ENCODE measurements around the gene KRTAP5-6.
A peak's percentile ranks its signal among the peaks of the same experiment; 100 is the strongest.

The KRTAP5-6 gene

DNA sequence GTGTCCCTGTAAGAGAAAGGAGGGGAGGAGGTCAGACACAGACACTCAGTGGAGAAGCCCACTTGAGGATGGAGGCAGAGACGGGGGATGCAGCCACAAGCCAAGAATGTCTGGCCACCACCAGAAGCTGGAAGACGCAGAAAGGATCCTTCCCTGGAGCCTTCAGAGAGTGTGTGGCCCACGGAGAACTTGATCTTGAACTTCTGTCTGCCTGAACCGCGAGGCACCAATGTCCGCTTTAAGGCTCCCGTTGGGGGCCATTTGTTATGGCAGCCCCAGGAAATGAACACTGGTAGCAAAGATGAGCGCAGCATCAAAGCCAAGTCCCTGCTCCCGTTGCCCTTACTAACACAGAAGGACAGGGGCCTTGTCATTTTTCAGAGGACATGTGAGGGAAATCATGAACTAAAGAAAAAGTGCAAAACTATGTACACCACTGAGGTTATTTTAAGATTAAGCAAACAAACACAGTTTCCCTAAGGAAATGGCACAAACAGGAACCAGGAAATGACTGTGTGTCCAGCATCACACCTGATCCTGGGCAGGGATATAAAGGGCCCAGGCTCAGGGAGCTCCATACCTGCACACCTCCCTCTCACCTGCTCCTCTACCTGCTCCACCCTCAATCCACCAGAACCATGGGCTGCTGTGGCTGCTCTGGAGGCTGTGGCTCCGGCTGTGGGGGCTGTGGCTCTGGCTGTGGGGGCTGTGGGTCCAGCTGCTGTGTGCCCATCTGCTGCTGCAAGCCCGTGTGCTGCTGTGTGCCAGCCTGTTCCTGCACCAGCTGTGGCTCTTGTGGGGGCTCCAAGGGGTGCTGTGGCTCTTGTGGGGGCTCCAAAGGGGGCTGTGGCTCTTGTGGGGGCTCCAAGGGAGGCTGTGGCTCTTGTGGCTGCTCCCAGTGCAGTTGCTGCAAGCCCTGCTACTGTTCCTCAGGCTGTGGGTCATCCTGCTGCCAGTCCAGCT is at the start of gene KRTAP5-6:
Gene KRTAP5-6, plus strand, starts transcription at position 588 of the 963 bp plus-strand sequence. Its CDS starts 51 bp downstream, at position 639.
- DNase-seq = no peak

- DNase-seq = no peak
Measured at GRCh38 chr11:1647901-1648652, 48.9 kb upstream of the KRTAP5-6 start.

DNA sequence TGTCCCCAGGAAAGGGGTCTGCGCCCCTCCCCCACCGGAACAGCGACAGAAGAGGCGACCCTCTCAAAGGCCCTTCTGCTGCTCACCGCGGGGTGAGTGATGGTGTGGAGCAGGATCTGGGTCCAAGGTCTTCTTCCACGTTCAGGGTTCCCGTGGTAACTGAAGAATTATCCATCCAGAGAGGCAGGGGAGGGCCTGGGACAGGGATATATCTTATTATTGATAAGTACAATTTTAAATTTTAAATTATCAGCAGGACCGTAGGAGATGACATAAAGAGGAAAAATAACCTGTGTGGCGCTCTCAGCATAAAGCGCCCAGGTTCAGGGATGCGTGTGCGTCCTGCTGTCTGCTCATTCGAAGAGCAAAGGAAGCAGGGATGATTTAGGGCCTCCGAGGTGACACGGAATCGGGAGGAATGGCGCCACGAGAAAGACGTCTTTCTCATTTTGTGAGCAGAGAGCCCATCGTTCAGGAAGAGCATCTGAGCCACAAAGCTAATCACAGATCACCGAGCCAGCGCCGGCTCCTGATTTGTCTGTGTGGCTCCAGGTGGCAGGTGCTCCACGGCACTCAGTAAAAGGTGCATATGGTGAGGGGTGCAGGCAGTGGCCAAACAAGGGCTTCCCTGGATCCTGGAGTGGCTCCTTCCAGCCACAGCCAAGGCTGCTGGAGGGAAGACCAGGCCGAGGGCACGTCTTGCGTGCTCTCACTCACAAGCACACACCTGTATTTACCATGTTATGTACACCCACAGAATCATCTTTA is 48.2 kb upstream of the KRTAP5-6 start:
- peak; percentile 15 for DNase-seq

GRCh38 chr11:1650034-1650917 is 46.7 kb upstream of the KRTAP5-6 start:
- no peak for DNase-seq

DNA sequence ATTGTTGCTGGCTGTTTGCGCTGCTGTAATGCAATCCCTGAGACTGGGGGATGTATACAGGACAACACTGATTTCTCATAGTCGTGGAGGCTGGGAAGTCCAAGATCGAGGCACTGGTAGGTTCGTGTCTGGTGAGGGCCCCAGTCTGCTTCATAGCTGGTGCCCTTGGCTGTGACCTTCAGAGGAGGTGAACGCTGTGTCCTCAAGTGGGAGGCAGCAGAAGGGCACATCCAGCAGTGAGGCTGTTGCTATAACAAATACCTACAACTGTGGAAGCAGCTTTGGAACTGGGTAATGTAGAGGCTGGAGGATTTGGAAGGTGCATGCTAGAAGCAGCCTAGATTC is 46.1 kb upstream of the KRTAP5-6 start:
- no peak for DNase-seq

GRCh38 chr11:1651411-1651980 is 45.5 kb upstream of the KRTAP5-6 start:
- no peak for DNase-seq

- DNase-seq = no peak
Measured at GRCh38 chr11:1652026-1652425, 45.0 kb upstream of the KRTAP5-6 start.

GRCh38 chr11:1652442-1652770 is 44.6 kb upstream of the KRTAP5-6 start:
- no peak for DNase-seq

- DNase-seq = peak; percentile 53
Measured at GRCh38 chr11:1652771-1653540, 44.0 kb upstream of the KRTAP5-6 start.

- DNase-seq = no peak
Measured at GRCh38 chr11:1653541-1654387, 43.2 kb upstream of the KRTAP5-6 start.

GRCh38 chr11:1654388-1655167 is 42.4 kb upstream of the KRTAP5-6 start:
- DNase-seq = no peak

DNA sequence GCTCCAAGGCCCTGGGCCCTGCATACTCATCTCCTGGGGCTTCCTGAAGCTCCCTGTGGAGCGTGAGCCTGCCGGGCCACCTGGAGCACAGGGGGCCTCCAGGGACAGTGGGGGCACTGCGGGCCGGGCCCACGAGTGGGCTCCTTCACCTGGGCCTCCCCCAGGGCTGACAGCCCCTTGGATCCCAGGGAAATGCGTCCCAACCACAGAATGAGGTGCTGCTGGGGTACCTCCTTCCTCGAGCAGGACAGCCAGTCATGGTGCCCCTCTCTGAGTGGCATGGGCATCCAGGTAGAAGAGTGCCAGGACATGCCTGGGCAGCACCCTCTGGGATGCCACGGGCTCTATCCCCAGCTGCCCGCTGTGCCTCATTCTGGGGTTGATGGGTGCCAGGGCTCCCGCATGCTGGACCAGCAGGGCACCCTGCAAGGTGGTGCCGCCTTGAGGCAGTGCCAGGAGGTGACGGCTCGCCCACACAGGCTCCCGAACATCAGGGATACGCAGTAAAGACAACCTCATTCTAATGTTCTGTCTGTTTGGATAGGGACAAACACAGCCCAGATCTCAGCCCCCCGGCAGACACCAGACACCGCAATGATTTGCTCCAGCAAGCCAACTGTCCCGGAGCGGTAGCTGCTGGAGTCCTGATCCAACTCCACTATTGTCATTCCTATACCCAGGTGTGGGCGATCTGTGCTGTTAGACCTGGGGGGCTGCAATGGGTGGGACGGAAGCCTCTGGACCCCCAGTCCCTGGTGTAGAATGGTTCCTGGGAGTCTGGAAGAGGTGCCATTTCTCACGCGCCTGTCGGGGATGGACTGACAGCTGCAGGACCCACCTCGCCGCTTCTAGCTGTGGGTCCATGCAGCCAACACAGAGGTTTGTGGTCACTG is 41.6 kb upstream of the KRTAP5-6 start:
- DNase-seq = no peak

- no peak for DNase-seq
Measured at GRCh38 chr11:1656061-1656441, 40.9 kb upstream of the KRTAP5-6 start.

DNA sequence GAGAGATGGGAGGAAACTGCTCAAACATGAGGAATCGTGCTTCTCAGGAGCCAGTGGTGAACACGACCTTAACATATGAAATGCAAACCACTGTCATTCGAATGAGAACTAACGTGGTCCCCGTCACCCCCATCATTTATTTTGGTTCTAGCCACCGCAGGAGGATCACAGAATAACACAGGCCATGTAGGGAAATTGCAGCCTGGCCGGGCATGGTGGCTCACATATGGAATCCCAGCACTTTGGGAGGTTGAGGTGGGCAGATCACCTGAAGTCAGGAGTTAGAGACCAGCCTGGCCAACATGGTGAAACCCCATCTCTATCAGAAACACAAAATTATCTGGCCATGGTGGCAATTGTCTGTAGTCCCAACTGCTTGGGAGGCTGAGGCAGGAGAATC is 40.3 kb upstream of the KRTAP5-6 start:
- DNase-seq = no peak

- DNase-seq = no peak
Measured at GRCh38 chr11:1659506-1659905, 37.5 kb upstream of the KRTAP5-6 start.

GRCh38 chr11:1660111-1660867 is 36.7 kb upstream of the KRTAP5-6 start:
- no peak for DNase-seq
